ENCODE data around the gene LRRC23. TPM values are rescaled to one million over a fixed set of nuclear protein-coding genes. Genes with fewer than 3 reads are reported as not detected.

Gene LRRC23
- total RNA-seq, 4 donors from 2014 or later = 3.9 to 7.9 (median 6.2) TPM

DNA sequence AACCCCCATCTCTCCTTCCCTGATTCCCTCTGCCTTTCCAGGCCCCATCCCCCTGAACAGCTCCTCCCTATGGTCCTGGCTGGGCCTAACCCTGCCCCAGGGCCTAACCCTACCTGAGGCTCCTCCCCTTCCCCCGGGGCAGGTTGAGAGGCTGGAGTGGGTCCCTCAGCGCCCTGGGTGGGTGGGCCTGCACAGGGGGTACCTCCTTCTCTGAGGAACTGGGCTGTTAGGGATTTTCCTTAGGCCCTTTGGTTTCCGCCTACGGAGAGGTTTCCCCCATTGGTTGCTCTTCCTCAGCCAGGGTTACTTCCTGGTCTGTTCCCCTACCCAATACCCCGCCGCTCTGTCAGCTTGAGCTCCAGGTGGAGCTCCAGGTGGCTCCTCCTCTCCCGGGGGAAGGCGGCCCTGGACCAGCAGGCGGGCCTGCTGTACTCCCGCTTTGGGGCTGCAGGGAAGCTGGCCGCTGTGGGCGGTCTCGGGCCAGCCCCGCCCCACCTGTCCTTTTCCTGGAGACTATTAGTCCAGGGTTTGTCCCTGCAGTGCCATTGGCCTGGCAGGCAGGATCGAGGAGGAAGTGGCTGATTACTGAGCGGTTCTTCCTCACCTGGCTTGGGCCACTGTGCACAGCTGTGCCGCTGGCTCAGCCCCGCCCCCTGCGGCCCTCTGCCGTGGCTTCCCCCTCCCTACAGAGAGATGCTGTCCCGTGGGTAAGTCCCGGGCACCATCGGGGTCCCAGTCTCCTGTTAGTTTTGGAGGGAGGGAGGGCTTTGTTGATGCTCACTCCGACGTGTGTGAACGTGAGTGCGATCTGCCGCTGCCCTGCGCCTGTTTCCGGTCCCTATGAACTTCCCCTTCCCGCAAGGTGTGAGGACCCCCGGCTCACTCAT lies 41.7 kb downstream of the LRRC23 start:
- TF ChIP-seq, protein P1, sequence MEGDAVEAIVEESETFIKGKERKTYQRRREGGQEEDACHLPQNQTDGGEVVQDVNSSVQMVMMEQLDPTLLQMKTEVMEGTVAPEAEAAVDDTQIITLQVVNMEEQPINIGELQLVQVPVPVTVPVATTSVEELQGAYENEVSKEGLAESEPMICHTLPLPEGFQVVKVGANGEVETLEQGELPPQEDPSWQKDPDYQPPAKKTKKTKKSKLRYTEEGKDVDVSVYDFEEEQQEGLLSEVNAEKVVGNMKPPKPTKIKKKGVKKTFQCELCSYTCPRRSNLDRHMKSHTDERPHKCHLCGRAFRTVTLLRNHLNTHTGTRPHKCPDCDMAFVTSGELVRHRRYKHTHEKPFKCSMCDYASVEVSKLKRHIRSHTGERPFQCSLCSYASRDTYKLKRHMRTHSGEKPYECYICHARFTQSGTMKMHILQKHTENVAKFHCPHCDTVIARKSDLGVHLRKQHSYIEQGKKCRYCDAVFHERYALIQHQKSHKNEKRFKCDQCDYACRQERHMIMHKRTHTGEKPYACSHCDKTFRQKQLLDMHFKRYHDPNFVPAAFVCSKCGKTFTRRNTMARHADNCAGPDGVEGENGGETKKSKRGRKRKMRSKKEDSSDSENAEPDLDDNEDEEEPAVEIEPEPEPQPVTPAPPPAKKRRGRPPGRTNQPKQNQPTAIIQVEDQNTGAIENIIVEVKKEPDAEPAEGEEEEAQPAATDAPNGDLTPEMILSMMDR (IDR thresholded peaks at IDR 0.05; ENCODE audit: low read depth) = no peak

DNA sequence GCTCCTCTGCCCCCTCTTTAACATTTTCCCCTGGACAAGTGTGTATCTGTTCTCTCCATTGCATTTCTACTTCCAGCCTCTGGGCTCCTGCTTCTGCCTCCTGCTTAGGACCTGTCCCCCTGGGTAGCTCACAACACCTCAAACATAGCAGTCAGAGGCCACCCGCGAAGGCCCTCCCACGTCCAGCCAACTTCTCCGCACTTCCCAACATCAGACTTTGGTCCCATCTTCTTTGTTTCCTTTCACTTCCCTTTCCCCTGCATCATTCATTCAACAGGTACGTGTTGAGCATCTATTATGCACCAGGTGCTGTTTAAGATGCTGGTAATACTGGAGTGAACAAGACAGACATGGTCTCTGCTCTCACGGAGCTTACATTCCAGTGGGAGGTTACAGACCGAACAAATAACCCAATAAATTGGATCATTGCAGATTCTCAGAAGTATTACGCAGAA lies 42.3 kb downstream of the LRRC23 start:
- TF ChIP-seq, protein P1 (IDR thresholded peaks at IDR 0.05; ENCODE audit: low read depth) = no peak

DNA sequence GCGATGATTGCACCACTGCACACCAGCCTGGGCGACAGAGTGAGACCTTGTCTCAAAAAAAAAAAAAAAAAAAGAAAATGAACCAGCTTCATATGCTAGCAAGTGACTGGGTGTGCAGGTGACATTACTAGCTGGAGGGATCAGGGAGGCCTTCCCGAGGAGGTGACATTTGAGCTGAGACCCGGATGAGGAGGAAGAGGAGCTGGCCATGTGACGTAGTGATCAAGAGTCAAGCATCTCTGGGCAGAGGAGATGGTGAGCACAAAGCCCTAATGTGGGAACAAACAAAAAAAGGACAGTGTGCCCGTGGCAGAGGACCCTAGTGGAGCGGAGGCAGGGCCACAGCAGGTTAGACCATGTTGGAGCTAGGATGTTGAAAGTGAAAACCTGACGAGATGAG lies 43.0 kb downstream of the LRRC23 start:
- TF ChIP-seq, protein P1 (IDR thresholded peaks at IDR 0.05; ENCODE audit: low read depth) = no peak

DNA sequence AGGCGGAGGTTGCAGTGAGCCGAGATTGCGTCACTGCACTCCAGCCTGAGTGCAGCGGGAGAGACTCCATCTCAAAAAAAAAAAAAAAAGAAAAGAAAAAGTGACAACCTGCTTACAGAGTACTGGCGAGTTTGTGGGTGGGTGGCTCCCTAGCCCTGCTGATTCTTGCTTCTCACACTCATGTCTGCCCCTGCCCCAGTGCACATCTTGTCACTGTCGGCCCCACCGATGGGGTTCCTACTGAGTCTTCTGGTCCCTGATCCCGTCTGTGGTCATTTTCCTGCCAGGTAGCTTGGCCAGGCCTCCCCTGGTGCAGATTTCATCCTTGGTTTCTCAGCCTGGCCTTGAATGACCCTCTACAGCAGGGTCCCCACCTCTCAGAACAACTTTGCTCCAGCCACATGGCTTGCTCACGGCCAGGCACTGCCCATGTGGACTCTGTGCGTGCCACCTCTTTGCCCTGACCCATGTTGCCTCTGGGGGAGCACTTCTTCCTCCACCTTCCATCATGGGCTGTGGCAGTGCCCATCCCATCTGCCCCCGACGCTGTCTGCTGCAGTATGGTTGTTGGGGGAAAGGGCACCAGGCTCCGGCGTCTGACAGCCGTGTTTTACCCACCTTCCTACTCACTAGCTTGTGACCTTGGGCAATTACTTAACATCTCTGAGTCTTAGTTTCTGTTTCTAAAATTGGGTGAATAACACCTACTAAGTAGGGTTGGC lies 44.4 kb downstream of the LRRC23 start:
- TF ChIP-seq, protein P1 (IDR thresholded peaks at IDR 0.05; ENCODE audit: low read depth) = no peak

DNA sequence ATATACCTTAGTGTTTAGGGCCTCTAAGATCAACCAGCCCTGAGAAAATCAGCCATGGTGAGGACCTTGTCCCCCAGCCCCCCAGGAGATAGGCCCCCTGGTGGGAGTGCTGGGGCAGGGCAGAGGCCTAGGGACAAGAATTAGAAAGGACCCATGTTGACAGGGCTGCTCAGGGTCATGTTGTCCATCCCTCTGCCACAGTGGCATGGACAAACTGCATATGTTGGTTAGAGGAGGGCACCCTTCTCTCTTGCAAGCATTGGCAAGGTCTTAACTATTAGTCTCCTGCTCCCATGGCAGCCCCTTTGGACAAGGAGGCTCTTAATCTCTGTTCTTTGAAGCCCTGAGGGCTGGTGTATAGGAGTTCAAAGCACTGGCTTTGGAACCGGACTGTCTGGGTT lies 45.8 kb downstream of the LRRC23 start:
- TF ChIP-seq, protein P1 (IDR thresholded peaks at IDR 0.05; ENCODE audit: low read depth) = no peak

DNA sequence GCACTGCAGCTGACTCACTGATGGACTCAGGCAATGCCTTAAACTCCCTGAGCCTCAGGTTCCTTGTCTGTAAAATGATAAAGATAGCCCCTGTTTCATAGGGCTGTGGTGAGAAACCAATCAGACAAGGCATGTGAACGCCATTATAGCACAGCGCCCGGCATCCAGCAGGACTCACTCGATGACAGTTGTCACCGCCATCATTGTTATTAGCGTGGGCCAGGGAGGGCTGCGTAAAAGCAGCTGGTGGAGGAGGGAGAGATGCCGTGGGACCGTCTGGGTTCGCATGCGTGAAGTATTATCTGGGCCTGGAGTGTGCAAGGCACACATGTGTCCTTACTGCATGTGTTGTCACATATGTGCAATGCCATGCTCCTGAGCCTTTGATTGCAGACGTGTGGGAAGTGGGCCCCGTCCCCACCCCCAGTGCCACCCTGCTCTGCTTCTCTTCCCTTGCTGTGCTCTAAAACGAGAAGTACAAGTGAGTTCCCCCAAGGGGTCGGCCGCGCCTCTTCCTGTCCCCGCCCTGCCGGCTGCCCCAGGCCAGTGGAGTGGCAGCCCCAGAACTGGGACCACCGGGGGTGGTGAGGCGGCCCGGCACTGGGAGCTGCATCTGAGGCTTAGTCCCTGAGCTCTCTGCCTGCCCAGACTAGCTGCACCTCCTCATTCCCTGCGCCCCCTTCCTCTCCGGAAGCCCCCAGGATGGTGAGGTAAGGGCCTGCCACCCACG lies 46.4 kb downstream of the LRRC23 start, which contains the start of gene PTPN6:
Gene PTPN6 (plus strand): TSS at position 546 of the 730 bp plus-strand sequence. CDS start 157 bp downstream, at position 703.
- TF ChIP-seq, protein P1 (IDR thresholded peaks at IDR 0.05; ENCODE audit: low read depth) = no peak
